ENCODE measurements around the gene SIL1.
"Not testable (repeated sequence)": the region's sequence is repeated elsewhere in the genome, so short reads cannot be mapped to it uniquely, and the experiment has no call there.

The SIL1 gene

GRCh38 chr5:139017624-139018023, 180.5 kb downstream of the SIL1 start:
- DNase-seq, result no peak

- no peak for DNase-seq
Observed at GRCh38 chr5:139016186-139016585, 182.0 kb downstream of the SIL1 start.

- DNase-seq, result no peak
Observed at GRCh38 chr5:139014726-139015125, 183.4 kb downstream of the SIL1 start.

- no peak for DNase-seq
Observed at GRCh38 chr5:139012176-139012575, 186.0 kb downstream of the SIL1 start.

- DNase-seq, result not testable (repeated sequence)
Observed at GRCh38 chr5:139011156-139011555, 187.0 kb downstream of the SIL1 start.

- no peak for DNase-seq
Observed at GRCh38 chr5:139004374-139005307, 193.5 kb downstream of the SIL1 start.

GRCh38 chr5:138999674-139000073, 198.5 kb downstream of the SIL1 start:
- DNase-seq, result no peak

GRCh38 chr5:138998521-138998920, 199.6 kb downstream of the SIL1 start:
- DNase-seq, result no peak

- no peak for DNase-seq
Observed at GRCh38 chr5:138996120-138996519, 202.0 kb downstream of the SIL1 start.

GRCh38 chr5:138990986-138991590, 207.1 kb downstream of the SIL1 start:
- no peak for DNase-seq

GRCh38 chr5:138989720-138990119, 208.4 kb downstream of the SIL1 start:
- no peak for DNase-seq

GRCh38 chr5:138986186-138986800, 211.9 kb downstream of the SIL1 start:
- DNase-seq, result no peak

- no peak for DNase-seq
Observed at GRCh38 chr5:138985683-138986082, 212.5 kb downstream of the SIL1 start.

- no peak for DNase-seq
Observed at GRCh38 chr5:138985256-138985655, 212.9 kb downstream of the SIL1 start.

- no peak for DNase-seq
Observed at GRCh38 chr5:138983984-138984383, 214.2 kb downstream of the SIL1 start.

- DNase-seq, result peak; percentile 22
Observed at GRCh38 chr5:138981586-138981985, 216.6 kb downstream of the SIL1 start.

GRCh38 chr5:138981131-138981530, 217.0 kb downstream of the SIL1 start:
- DNase-seq, result no peak

- DNase-seq, result no peak
Observed at GRCh38 chr5:138980441-138980840, 217.7 kb downstream of the SIL1 start.

GRCh38 chr5:138979684-138980280, 218.4 kb downstream of the SIL1 start:
- DNase-seq, result peak; percentile 22

GRCh38 chr5:138978581-138978980, 219.6 kb downstream of the SIL1 start:
- DNase-seq, result no peak

GRCh38 chr5:138978080-138978479, 220.1 kb downstream of the SIL1 start:
- no peak for DNase-seq

GRCh38 chr5:138975098-138975847, 222.9 kb downstream of the SIL1 start:
- no peak for DNase-seq

Data from activated CD8-positive, alpha-beta memory T cell treated with anti-CD3 and anti-CD28 coated beads, Interleukin-2, amount 50 U/mL, for 4 hours (primary cell).